Measurements from ENCODE around the gene IL12A.

The IL12A gene

GRCh38 chr3:159991591-159991990 lies 3.0 kb downstream of the IL12A start:
- Histone ChIP-seq H3K9me3 (ENCODE audit: control insufficient read depth, low read length) (no peaks in the 10 kb centered on the region), H3K4me1 (ENCODE audit: control insufficient read depth, insufficient read depth, low read length, poor library complexity, severe bottlenecking) (no peaks in the 10 kb centered on the region), H3K4me3 (ENCODE audit: insufficient read depth, low read depth, low read length, poor library complexity, severe bottlenecking) (no peak overlapping the region), H3K36me3 (ENCODE audit: control insufficient read depth, insufficient read depth, low read length) (no peaks in the 10 kb centered on the region), H3K27me3 (replicated peaks; ENCODE audit: control insufficient read depth, insufficient read depth, low read length, poor library complexity, severe bottlenecking) (no peaks in the 10 kb centered on the region), H3K27ac (ENCODE audit: insufficient read depth, low read length, poor library complexity, severe bottlenecking) (no peak overlapping the region)
- no peak for DNase-seq

GRCh38 chr3:159992589-159992988 lies 4.0 kb downstream of the IL12A start:
- DNase-seq: no peak

DNA sequence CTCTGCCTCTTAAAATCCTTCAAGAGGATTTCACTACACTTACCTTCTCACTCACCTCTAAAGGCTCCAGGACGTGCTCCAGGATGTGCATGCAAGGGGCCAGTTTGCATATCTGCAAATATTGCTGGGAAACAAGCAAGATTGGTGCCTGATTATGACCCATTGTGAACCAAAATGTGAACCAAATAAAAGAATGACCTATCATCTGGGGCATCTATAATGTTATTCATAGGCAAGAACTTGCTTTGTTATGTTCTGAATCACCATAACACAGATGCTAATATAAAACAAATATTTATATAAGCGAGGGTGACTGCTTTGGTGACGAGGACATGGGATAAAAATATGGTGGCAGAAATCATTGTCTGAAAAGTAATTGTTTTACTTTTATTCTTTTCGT lies 5.5 kb downstream of the IL12A start:
- no peaks in the 10 kb centered on the region for H3K36me3 ChIP-seq (ENCODE audit: control insufficient read depth, insufficient read depth, low read length)
- no peaks in the 10 kb centered on the region for H3K27me3 ChIP-seq (replicated peaks; ENCODE audit: control insufficient read depth, insufficient read depth, low read length, poor library complexity, severe bottlenecking)
- no peaks in the 10 kb centered on the region for H3K4me1 ChIP-seq (ENCODE audit: control insufficient read depth, insufficient read depth, low read length, poor library complexity, severe bottlenecking)
- H3K4me3 ChIP-seq (ENCODE audit: insufficient read depth, low read depth, low read length, poor library complexity, severe bottlenecking): no peak overlapping the region
- no peak overlapping the region for H3K27ac ChIP-seq (ENCODE audit: insufficient read depth, low read length, poor library complexity, severe bottlenecking)
- H3K9me3 ChIP-seq (ENCODE audit: control insufficient read depth, low read length): no peaks in the 10 kb centered on the region
- no peak for DNase-seq

More at GRCh38 chr3:159992589-159992988, 4.0 kb downstream of the IL12A start:
- Histone ChIP-seq H3K4me1 (ENCODE audit: control insufficient read depth, insufficient read depth, low read length, poor library complexity, severe bottlenecking) (no peaks in the 10 kb centered on the region), H3K4me3 (ENCODE audit: insufficient read depth, low read depth, low read length, poor library complexity, severe bottlenecking) (no peak overlapping the region), H3K36me3 (ENCODE audit: control insufficient read depth, insufficient read depth, low read length) (no peaks in the 10 kb centered on the region), H3K9me3 (ENCODE audit: control insufficient read depth, low read length) (no peaks in the 10 kb centered on the region), H3K27me3 (replicated peaks; ENCODE audit: control insufficient read depth, insufficient read depth, low read length, poor library complexity, severe bottlenecking) (no peaks in the 10 kb centered on the region), H3K27ac (ENCODE audit: insufficient read depth, low read length, poor library complexity, severe bottlenecking) (no peak overlapping the region)

GRCh38 chr3:159995091-159995490 lies 6.5 kb downstream of the IL12A start:
- no peak overlapping the region for H3K4me3 ChIP-seq (ENCODE audit: insufficient read depth, low read depth, low read length, poor library complexity, severe bottlenecking)
- no peaks in the 10 kb centered on the region for H3K36me3 ChIP-seq (ENCODE audit: control insufficient read depth, insufficient read depth, low read length)
- no peaks in the 10 kb centered on the region for H3K27me3 ChIP-seq (replicated peaks; ENCODE audit: control insufficient read depth, insufficient read depth, low read length, poor library complexity, severe bottlenecking)
- no peak overlapping the region for H3K27ac ChIP-seq (ENCODE audit: insufficient read depth, low read length, poor library complexity, severe bottlenecking)
- H3K9me3 ChIP-seq (ENCODE audit: control insufficient read depth, low read length): no peaks in the 10 kb centered on the region
- H3K4me1 ChIP-seq (ENCODE audit: control insufficient read depth, insufficient read depth, low read length, poor library complexity, severe bottlenecking): no peaks in the 10 kb centered on the region
- DNase-seq: no peak

DNA sequence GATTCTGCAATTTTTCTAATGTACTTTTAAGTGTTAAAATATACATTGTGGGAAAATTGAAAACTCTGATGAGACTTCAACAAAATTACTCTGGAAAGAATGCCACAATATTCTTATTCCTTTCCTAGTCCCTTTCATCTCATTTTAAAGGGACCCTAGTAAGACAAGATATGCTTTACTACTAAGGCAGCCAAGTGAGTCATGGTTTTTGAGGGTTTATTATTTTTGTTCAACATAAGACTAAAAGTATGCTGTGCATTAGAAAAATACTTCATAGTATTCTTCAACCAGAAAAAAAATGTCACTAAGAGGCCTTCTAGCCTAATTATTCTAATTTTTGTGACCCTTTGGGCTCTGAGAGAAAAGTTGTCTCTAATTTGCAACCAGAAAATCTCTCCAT lies 7.4 kb downstream of the IL12A start:
- Histone ChIP-seq H3K4me3 (ENCODE audit: insufficient read depth, low read depth, low read length, poor library complexity, severe bottlenecking) (no peak overlapping the region), H3K4me1 (ENCODE audit: control insufficient read depth, insufficient read depth, low read length, poor library complexity, severe bottlenecking) (no peaks in the 10 kb centered on the region), H3K9me3 (ENCODE audit: control insufficient read depth, low read length) (no peaks in the 10 kb centered on the region), H3K27me3 (replicated peaks; ENCODE audit: control insufficient read depth, insufficient read depth, low read length, poor library complexity, severe bottlenecking) (no peaks in the 10 kb centered on the region), H3K36me3 (ENCODE audit: control insufficient read depth, insufficient read depth, low read length) (no peaks in the 10 kb centered on the region), H3K27ac (ENCODE audit: insufficient read depth, low read length, poor library complexity, severe bottlenecking) (no peak overlapping the region)
- DNase-seq: no peak

DNA sequence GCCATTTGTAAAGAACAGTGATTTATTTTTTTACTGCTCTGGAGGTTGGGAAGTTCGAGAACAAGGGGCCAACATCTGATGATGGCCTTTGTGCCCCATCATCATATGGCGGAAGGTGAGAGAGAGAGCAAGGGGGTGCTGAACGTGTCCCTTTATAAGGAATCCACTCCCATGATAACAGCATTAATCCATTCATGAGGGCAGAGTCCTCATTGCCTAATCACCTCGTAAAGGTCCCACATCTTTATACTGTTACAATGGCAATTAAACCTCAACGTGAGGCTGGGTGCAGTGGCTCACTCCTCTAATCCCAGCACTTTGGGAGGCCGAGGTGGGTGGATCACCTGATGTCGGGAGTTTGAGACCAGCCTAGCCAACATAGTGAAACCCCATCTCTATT lies 8.3 kb downstream of the IL12A start:
- H3K4me3 ChIP-seq (ENCODE audit: insufficient read depth, low read depth, low read length, poor library complexity, severe bottlenecking): no peak overlapping the region
- H3K4me1 ChIP-seq (ENCODE audit: control insufficient read depth, insufficient read depth, low read length, poor library complexity, severe bottlenecking): no peaks in the 10 kb centered on the region
- no peaks in the 10 kb centered on the region for H3K27me3 ChIP-seq (replicated peaks; ENCODE audit: control insufficient read depth, insufficient read depth, low read length, poor library complexity, severe bottlenecking)
- no peaks in the 10 kb centered on the region for H3K9me3 ChIP-seq (ENCODE audit: control insufficient read depth, low read length)
- DNase-seq: no peak
- H3K27ac ChIP-seq (ENCODE audit: insufficient read depth, low read length, poor library complexity, severe bottlenecking): no peak overlapping the region
- H3K36me3 ChIP-seq (ENCODE audit: control insufficient read depth, insufficient read depth, low read length): no peaks in the 10 kb centered on the region

DNA sequence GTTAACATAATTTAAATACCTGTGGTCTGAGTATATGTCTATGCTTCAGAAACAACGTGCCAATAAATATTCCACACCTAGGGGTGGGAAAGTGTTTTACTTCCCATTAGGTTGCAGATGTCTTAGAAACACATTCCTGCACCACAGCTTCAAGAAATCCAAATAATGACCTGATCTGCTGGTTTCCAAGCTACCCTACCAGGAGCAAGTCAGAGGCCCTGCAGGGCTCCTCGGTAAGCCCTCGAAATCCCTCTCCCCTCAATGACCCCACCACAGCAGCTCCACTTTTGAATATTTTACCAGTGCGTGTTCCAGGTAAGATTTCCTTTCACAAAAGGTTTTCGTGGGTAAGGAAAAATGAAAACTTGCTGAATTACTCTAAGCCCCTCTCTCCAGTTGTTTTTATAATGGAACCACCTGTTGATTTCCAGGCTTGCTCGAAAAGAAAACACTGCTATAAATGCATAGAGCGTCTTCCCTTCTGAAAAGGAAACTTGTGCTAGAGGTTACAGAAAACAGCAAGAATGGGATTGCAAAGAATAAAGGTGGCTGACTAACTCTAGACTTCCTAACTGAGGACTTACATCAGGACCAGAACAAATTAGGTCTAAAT lies 12.6 kb downstream of the IL12A start:
- no peaks in the 10 kb centered on the region for H3K36me3 ChIP-seq (ENCODE audit: control insufficient read depth, insufficient read depth, low read length)
- no peaks in the 10 kb centered on the region for H3K27me3 ChIP-seq (replicated peaks; ENCODE audit: control insufficient read depth, insufficient read depth, low read length, poor library complexity, severe bottlenecking)
- H3K4me1 ChIP-seq (ENCODE audit: control insufficient read depth, insufficient read depth, low read length, poor library complexity, severe bottlenecking): no peaks in the 10 kb centered on the region
- no peak overlapping the region for H3K27ac ChIP-seq (ENCODE audit: insufficient read depth, low read length, poor library complexity, severe bottlenecking)
- DNase-seq: no peak
- no peak overlapping the region for H3K4me3 ChIP-seq (ENCODE audit: insufficient read depth, low read depth, low read length, poor library complexity, severe bottlenecking)
- H3K9me3 ChIP-seq (ENCODE audit: control insufficient read depth, low read length): no peaks in the 10 kb centered on the region

GRCh38 chr3:160001850-160002623 lies 13.4 kb downstream of the IL12A start:
- Histone ChIP-seq H3K9me3 (ENCODE audit: control insufficient read depth, low read length) (no peaks in the 10 kb centered on the region), H3K27ac (ENCODE audit: insufficient read depth, low read length, poor library complexity, severe bottlenecking) (no peak overlapping the region), H3K4me1 (ENCODE audit: control insufficient read depth, insufficient read depth, low read length, poor library complexity, severe bottlenecking) (no peaks in the 10 kb centered on the region), H3K36me3 (ENCODE audit: control insufficient read depth, insufficient read depth, low read length) (no peaks in the 10 kb centered on the region), H3K27me3 (replicated peaks; ENCODE audit: control insufficient read depth, insufficient read depth, low read length, poor library complexity, severe bottlenecking) (no peaks in the 10 kb centered on the region), H3K4me3 (ENCODE audit: insufficient read depth, low read depth, low read length, poor library complexity, severe bottlenecking) (no peak overlapping the region)
- no peak for DNase-seq

GRCh38 chr3:160003520-160004128 lies 15.0 kb downstream of the IL12A start:
- Histone ChIP-seq H3K27me3 (replicated peaks; ENCODE audit: control insufficient read depth, insufficient read depth, low read length, poor library complexity, severe bottlenecking) (no peaks in the 10 kb centered on the region), H3K4me3 (ENCODE audit: insufficient read depth, low read depth, low read length, poor library complexity, severe bottlenecking) (no peak overlapping the region), H3K36me3 (ENCODE audit: control insufficient read depth, insufficient read depth, low read length) (no peaks in the 10 kb centered on the region), H3K27ac (ENCODE audit: insufficient read depth, low read length, poor library complexity, severe bottlenecking) (no peak overlapping the region), H3K4me1 (ENCODE audit: control insufficient read depth, insufficient read depth, low read length, poor library complexity, severe bottlenecking) (no peaks in the 10 kb centered on the region), H3K9me3 (ENCODE audit: control insufficient read depth, low read length) (no peaks in the 10 kb centered on the region)
- no peak for DNase-seq

GRCh38 chr3:160005004-160005403 lies 16.4 kb downstream of the IL12A start:
- no peaks in the 10 kb centered on the region for H3K4me1 ChIP-seq (ENCODE audit: control insufficient read depth, insufficient read depth, low read length, poor library complexity, severe bottlenecking)
- no peaks in the 10 kb centered on the region for H3K27me3 ChIP-seq (replicated peaks; ENCODE audit: control insufficient read depth, insufficient read depth, low read length, poor library complexity, severe bottlenecking)
- H3K36me3 ChIP-seq (ENCODE audit: control insufficient read depth, insufficient read depth, low read length): no peaks in the 10 kb centered on the region
- no peak overlapping the region for H3K4me3 ChIP-seq (ENCODE audit: insufficient read depth, low read depth, low read length, poor library complexity, severe bottlenecking)
- no peak overlapping the region for H3K27ac ChIP-seq (ENCODE audit: insufficient read depth, low read length, poor library complexity, severe bottlenecking)
- no peak for DNase-seq
- H3K9me3 ChIP-seq (ENCODE audit: control insufficient read depth, low read length): no peaks in the 10 kb centered on the region
